ENCODE data around the gene CAPN2.

DNA sequence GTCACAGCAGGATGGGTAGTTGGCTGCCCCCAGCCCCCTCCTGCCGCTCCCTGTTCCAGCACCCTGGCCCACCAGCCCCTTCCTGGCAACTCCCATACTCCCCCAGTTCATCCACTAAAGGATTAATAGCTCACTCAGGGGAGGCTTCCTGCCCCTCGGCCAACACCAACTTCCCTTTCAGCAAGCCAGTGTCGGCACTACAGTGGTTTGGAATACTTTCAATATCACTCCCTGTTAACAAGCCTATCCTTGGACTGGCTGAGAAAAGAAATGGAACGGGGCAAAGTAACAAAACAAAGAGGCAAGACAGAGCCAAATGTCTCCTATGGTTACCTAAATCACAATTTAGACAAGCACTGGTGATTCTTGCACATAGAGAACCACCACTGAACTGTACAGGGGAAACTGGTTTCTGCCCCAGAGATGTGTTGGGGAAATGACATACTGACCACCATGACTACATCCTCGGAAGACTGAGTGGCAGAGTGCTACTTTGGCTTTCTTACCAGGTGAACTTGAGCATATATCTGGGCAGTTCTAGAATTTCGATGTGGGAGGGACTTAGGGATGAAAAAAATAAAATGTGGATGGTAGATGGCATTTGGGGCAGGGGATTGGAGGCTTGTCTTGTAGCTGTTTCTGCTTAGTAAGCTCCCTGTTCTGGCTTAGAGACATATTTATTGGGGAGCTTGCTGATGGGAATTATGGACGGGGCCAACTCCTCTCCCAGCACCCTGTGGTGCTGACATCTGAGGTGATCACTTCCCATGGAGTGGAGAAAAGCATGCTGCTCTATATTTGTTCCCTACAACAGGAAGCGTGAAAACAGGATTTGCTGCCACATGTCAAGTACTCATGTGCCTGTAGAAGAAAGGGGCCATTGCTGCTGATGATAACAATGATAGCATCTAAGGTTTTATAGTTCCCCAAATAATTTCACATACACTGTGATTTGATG is 7.1 kb upstream of the CAPN2 start:
- no peak for TF ChIP-seq CTCF (conservative IDR thresholded peaks at IDR 0.05)
- no peak for TF ChIP-seq EZH2 (IDR thresholded peaks at IDR 0.05; ENCODE audit: low read depth)
